Panc1 (cell line): ENCODE measurements around the gene GPR25.

Experiments used
- POLR2AphosphoS5 ChIP-seq: IDR thresholded peaks from 2 replicates; pipeline ENCODE4 v1.6.1; 2012; ENCODE audit warnings: mild to moderate bottlenecking, low read depth, low read length, moderate library complexity
- TF ChIP-seq, protein P1 (sequence below): fragments of 450-650 bp; IDR thresholded peaks from 2 replicates; pipeline ENCODE4 v1.5.1; 2017; ENCODE audit warnings: mild to moderate bottlenecking

DNA sequence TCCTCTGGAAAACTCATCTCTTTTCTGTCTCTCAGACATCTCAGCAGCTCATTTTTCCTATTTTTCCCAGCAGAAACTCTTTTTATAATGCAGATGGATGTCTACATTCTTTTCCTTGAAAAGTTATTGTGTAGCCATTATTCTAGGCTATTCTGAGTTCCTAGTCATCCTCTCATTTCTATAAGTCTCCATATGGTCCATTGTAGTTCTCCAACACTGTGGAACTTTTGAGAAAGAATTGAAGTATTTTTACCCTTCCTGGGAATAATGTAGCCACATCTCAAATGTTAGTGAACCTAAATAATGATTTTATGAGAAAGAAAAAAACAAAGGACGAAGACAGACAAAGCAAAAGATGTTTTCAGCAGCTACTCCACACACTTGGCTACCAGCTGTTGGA is 26.4 kb upstream of the GPR25 start:
- TF ChIP-seq, protein P1, sequence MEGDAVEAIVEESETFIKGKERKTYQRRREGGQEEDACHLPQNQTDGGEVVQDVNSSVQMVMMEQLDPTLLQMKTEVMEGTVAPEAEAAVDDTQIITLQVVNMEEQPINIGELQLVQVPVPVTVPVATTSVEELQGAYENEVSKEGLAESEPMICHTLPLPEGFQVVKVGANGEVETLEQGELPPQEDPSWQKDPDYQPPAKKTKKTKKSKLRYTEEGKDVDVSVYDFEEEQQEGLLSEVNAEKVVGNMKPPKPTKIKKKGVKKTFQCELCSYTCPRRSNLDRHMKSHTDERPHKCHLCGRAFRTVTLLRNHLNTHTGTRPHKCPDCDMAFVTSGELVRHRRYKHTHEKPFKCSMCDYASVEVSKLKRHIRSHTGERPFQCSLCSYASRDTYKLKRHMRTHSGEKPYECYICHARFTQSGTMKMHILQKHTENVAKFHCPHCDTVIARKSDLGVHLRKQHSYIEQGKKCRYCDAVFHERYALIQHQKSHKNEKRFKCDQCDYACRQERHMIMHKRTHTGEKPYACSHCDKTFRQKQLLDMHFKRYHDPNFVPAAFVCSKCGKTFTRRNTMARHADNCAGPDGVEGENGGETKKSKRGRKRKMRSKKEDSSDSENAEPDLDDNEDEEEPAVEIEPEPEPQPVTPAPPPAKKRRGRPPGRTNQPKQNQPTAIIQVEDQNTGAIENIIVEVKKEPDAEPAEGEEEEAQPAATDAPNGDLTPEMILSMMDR = no peak
- no peak for TF ChIP-seq POLR2AphosphoS5
